ENCODE results near the gene EID3.
"Not testable (repeated sequence)": the region's sequence is repeated elsewhere in the genome, so short reads cannot be mapped to it uniquely, and the experiment has no call there.

EID3 gene

GRCh38 chr12:104288635-104289274 lies 14.8 kb upstream of the EID3 start:
- DNase-seq (ENCODE audit: low read depth) = peak; percentile 77

GRCh38 chr12:104290320-104290719 lies 13.2 kb upstream of the EID3 start:
- no peak for DNase-seq (ENCODE audit: low read depth)

DNA sequence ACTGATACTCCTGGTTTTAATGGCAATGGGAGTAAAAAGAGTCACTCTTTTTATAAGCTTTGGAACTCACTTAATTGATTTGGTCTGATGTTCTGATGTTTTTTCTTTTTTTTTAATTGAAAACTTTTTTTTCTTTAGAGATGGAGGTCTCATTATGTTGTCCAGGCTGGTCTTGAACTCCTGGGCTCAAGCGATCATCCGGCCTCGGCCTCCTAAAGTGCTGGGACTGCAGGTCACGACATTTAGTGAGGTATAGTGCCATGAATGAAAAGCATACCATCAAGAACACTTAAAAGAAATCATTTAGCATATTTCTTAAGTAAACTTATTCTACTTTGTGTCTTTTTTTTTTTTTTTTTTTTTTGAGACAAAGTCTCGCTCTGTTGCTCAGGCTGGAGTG lies 12.7 kb upstream of the EID3 start:
- no peak for DNase-seq (ENCODE audit: low read depth)

- DNase-seq (ENCODE audit: low read depth) = no peak
These were observed 11.5 kb upstream of the EID3 start for GRCh38 chr12:104291867-104292524.

DNA sequence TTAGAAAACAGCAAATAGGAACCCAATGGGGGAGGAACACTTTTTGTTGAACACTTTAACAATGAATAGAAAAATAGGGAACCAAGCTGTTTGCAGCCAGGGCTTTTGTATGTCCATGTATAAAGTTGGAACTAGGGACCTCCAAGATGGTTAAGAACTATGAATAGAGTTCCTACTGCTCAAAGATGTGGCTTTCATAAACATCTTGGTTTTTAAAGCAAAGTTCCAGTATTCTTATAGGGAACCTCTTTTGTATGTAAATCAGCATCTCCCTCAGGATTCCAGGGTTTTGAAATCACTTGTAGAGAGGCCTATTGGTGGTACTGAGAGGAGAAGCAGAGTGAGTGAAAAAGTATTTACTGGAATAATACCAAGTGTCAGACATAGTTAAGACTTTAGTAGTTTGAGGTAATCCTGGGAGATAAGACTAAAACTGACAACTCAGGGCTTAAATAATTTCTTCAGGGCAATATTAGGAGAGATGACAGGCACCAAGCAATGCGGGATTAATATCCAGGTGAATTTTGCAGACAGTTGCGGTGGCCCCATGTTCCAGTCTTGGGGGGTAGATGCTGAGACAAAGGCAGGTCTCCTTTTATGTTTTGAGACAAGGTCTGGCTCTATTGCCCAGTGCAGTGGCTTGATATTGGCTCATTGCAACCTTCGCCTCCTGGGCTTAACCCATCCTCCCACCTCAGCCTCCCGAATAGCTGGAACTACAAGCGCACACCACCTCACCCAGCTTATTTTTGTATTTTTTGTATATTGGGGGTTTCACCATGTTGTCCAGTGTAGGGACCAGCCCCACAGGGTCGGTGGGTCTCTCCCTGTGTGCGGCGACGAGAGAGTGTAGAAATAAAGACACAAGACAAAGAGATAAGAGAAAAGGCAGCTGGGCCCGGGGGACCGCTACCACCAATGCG lies 10.4 kb upstream of the EID3 start:
- no peak for DNase-seq (ENCODE audit: low read depth)

DNA sequence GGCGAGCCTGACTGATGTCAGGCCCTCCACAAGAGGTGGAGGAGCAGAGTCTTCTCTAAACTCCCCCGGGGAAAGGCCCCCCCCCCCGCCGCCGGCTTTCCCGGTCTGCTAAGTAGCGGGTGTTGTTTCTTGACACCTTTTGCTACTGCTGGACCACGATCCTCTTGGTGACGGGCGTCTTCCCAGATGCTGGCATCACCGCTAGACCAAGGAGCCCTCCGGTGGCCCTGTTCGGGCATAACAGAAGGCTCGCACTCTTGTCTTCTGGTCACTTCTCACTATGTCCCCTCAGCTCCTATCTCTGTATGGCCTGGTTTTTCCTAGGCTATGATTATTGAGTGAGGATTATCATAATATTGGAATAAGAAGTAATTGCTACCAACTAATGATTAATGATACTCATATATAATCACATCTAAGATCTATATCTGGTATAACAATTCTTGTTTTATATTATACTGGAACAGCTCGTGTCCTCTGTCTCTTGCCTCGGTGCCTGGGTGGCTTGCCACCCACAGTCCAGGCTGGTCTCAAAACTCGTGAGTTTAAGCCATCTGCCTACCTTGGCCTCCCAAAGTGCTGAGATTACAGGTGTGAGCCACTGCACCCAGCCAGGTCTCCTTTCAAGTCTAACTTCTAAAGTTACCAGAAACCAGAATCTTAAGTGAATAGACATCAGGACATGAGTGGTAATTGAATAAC lies 9.2 kb upstream of the EID3 start:
- not testable (repeated sequence) for DNase-seq (ENCODE audit: low read depth)

- no peak for DNase-seq (ENCODE audit: low read depth)
These were observed 8.4 kb upstream of the EID3 start for GRCh38 chr12:104294927-104295668.

- no peak for DNase-seq (ENCODE audit: low read depth)
These were observed 7.6 kb upstream of the EID3 start for GRCh38 chr12:104295954-104296353.

DNA sequence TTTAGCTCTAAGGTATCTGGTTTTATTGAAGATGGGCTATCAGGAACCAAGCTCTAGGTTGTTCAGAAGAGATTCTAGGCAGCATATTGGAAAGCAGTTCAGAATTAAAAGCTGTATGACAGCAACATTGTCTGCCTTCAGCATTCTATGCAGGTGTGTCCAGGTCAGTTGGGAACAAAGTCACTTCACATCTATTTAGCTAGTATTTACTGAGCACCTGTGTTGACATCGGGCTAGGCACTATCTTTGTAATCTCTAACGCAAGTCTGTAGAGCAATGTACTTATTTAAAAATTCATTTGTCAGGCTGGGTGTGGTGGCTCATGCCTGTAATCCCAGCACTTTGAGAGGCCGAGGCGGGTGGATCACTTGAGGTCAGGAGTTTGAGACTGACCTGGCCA lies 6.8 kb upstream of the EID3 start:
- DNase-seq (ENCODE audit: low read depth) = no peak

GRCh38 chr12:104297477-104298113 lies 5.9 kb upstream of the EID3 start:
- no peak for DNase-seq (ENCODE audit: low read depth)

DNA sequence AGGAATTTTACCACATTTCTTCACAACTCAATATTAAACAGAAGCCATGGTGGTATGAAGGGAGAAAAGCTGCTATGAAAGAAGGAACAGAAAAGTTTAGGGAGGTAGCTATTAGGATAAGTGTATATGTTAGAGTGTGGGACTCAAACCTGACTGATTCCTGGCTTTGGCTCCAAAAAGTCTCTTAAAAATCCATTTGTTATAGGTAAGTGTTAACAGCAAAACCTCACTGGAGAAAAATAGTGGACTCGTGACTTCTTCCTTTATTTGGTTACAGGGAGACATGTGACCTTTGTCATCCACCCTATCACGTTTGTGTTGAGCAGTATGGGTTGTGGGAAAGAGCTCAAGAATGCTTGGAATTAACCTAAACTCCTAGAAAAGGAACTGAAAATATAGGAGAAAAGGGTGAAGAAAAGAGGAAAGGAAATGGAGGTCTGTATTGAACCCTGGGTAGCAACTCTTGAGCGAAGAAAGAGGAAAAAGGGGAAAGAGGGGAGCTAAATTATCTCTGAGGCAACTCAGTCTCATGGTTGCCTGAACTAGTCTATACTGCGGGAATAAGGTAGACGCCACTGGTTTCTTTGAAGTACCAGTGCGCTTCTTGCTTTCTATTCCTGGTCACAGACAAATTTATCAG lies 3.6 kb upstream of the EID3 start:
- DNase-seq (ENCODE audit: low read depth) = no peak

GRCh38 chr12:104304261-104305009 lies 896 bp downstream of the EID3 start:
- no peak for DNase-seq (ENCODE audit: low read depth)

DNA sequence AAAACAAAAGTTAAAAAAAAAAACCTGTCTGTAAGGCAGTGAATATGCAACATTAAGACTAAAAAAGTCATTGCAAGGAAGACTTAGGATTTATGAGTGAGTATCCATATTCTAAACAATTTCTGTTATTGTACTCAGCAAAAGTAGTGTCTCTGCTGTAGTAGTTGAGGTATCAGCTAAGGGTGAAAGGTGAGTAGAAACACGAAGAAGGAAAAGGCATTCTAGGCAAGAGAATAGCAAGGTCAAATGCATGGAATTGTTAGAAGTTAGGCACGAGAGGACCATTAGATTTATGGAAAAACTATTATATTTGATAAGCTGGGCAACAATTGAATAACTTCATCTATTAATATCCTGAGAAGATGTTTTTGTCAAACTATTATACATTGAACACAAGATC lies 1.8 kb downstream of the EID3 start:
- DNase-seq (ENCODE audit: low read depth) = no peak

- no peak for DNase-seq (ENCODE audit: low read depth)
These were observed 2.8 kb downstream of the EID3 start for GRCh38 chr12:104306376-104306775.

GRCh38 chr12:104306943-104307654 lies 3.6 kb downstream of the EID3 start:
- DNase-seq (ENCODE audit: low read depth) = no peak

DNA sequence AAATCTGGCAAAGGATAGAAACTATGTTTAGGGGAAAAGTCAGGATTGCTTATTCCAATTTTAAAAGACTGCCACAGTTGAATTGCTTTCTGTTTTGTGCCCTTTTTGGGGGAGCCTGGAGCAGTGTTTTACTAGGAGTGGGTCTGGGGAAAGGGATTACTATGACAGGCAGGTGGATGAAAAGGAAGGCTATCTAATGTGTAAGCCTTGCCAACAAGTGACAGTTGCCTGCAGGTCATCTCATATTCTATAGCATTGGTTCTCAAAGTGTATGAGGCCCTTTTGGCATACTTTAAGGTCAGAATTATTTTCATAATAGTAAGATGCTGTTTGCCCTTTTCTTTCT lies 4.1 kb downstream of the EID3 start:
- DNase-seq (ENCODE audit: low read depth) = no peak

DNA sequence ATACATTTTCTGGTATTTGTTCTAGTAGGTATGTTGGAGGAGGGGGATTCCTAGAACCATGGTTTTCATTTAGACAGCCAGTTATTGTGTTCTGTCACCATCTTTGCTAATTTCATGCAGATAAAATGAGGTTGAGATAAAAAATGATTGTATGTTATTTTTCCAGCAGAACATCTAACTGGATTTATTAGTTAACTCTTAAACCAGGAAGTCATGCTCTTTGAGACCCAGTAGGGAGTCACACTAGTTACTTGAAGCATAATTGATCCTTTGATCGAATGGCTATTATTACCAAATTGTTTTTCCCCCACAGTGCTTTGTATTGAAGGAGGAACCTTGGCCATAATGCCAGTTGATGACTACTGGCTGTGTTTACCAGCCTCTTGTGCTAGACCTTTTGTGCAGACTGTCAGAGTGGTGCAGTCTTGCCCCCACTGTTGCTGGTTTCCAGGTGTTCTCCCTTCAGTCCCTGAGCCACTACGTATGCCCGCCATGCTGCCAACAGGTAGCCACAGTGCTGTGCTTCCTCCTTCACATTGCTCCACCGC lies 6.0 kb downstream of the EID3 start:
- no peak for DNase-seq (ENCODE audit: low read depth)

GRCh38 chr12:104310751-104311633 lies 7.5 kb downstream of the EID3 start:
- no peak for DNase-seq (ENCODE audit: low read depth)

Data from T follicular helper cell (primary cell).